ENCODE data around the gene ALKBH5. TPM values are rescaled to one million over a fixed set of nuclear protein-coding genes. Genes with fewer than 3 reads are reported as not detected.

The ALKBH5 gene
- polyA plus RNA-seq, 3 donors = 50.4 to 79.1 (median 78.9) TPM

- no peak overlapping the region for H3K4me3 ChIP-seq (replicated peaks in 1 of 3; ENCODE audit: low read depth in 2 of 3, low read length in 3 of 3)
- no peak overlapping the region for H2AFZ ChIP-seq (ENCODE audit: insufficient read depth, low read depth, low read length, poor library complexity, severe bottlenecking)
- no peak overlapping the region for H3K4me2 ChIP-seq (replicated peaks; ENCODE audit: extremely low read depth, low read length, poor library complexity, severe bottlenecking)
- no peak overlapping the region for H3K27ac ChIP-seq (ENCODE audit: low read depth in 1 of 2, low read length in 2 of 2)
- no peak overlapping the region for H3K27ac Mint-ChIP-seq
- no peak overlapping the region for H3K4me3 Mint-ChIP-seq
- no peak for TF ChIP-seq CTCF (IDR thresholded peaks at IDR 0.05)
- H4K20me1 ChIP-seq (ENCODE audit: insufficient read depth, low read length) = no peaks in the 10 kb centered on the region
- H3K4me1 ChIP-seq (ENCODE audit: control insufficient read depth in 1 of 2, insufficient read depth in 2 of 2, low read length in 2 of 2) = no peaks in the 10 kb centered on the region
- no peaks in the 10 kb centered on the region for H3K79me2 ChIP-seq (ENCODE audit: insufficient read depth, low read length)
- intact Hi-C loops (cut with micrococcal nuclease) = loop anchor here in 1 of 2 donors (5.0 kb wide), 1 partner anchor 41 kb away; no protein-coding TSS in a partner anchor
- peaks cover 4 to 12% (median 5%) of the 10 kb centered on the region in 3 donors for H3K27me3 Mint-ChIP-seq (ENCODE audit: low read depth in 3 of 3)
- no peaks in the 10 kb centered on the region for H3K36me3 Mint-ChIP-seq
- H3K9me3 ChIP-seq (replicated peaks in 1 of 2; ENCODE audit: control insufficient read depth in 1 of 2, insufficient read depth in 1 of 2, low read length in 2 of 2) = no peaks in the 10 kb centered on the region
- H3K27me3 ChIP-seq (ENCODE audit: control insufficient read depth in 2 of 2, insufficient read depth in 2 of 2, low read length in 2 of 2) = no peaks in the 10 kb centered on the region
- peaks cover 0 to 2% (median 0%) of the 10 kb centered on the region in 7 donors for H3K9me3 Mint-ChIP-seq
- peaks cover 2% of the 10 kb centered on the region for H3K4me1 Mint-ChIP-seq
- 91% methylated on average over 13 of the region's 13 CpGs for WGBS (ENCODE audit: insufficient coverage)
- no peaks in the 10 kb centered on the region for H3K36me3 ChIP-seq (replicated peaks in 1 of 2; ENCODE audit: control insufficient read depth in 1 of 2, insufficient read depth in 2 of 2, low read length in 2 of 2)
- H3K9ac ChIP-seq (ENCODE audit: insufficient read depth, low read length, poor library complexity, severe bottlenecking) = no peak overlapping the region
- no peak for DNase-seq
Observed at GRCh38 chr17:18145811-18146210, 37.8 kb upstream of the ALKBH5 start.

DNA sequence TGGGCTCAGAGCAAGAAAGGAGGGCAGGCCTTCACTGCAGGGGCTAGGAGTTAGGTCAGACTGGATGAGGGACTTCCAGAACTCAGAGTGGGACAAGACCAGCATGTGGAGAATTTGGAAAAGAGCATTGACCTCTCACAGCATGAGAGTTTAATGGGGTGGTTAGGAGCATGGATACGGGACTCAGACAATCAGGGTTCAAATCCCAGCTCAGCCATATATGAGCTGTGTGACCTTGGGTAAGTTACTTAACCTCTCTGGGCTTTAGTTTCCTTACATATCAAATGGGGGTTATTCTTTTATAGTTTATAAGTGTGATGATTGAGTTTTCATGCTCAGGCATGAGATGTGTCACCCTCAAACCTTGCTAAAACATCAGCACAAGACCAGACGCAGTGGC is 37.4 kb upstream of the ALKBH5 start:
- no peaks in the 10 kb centered on the region for H3K79me2 ChIP-seq (ENCODE audit: insufficient read depth, low read length)
- H3K27me3 ChIP-seq (ENCODE audit: control insufficient read depth in 2 of 2, insufficient read depth in 2 of 2, low read length in 2 of 2) = no peaks in the 10 kb centered on the region
- intact Hi-C loops (cut with micrococcal nuclease) = loop anchor here in 1 of 2 donors (5.0 kb wide), 1 partner anchor 41 kb away; no protein-coding TSS in a partner anchor
- no peak for DNase-seq
- H3K4me1 ChIP-seq (ENCODE audit: control insufficient read depth in 1 of 2, insufficient read depth in 2 of 2, low read length in 2 of 2) = no peaks in the 10 kb centered on the region
- H3K9me3 Mint-ChIP-seq = peaks cover 0 to 2% (median 0%) of the 10 kb centered on the region in 7 donors
- no peak overlapping the region for H3K4me2 ChIP-seq (replicated peaks; ENCODE audit: extremely low read depth, low read length, poor library complexity, severe bottlenecking)
- H3K4me1 Mint-ChIP-seq = peaks cover 2% of the 10 kb centered on the region
- no peak for TF ChIP-seq CTCF (IDR thresholded peaks at IDR 0.05)
- no peak overlapping the region for H3K27ac ChIP-seq (ENCODE audit: low read depth in 1 of 2, low read length in 2 of 2)
- no peaks in the 10 kb centered on the region for H3K36me3 Mint-ChIP-seq
- H4K20me1 ChIP-seq (ENCODE audit: insufficient read depth, low read length) = no peaks in the 10 kb centered on the region
- H2AFZ ChIP-seq (ENCODE audit: insufficient read depth, low read depth, low read length, poor library complexity, severe bottlenecking) = no peak overlapping the region
- no peak overlapping the region for H3K4me3 Mint-ChIP-seq
- H3K9me3 ChIP-seq (replicated peaks in 1 of 2; ENCODE audit: control insufficient read depth in 1 of 2, insufficient read depth in 1 of 2, low read length in 2 of 2) = no peaks in the 10 kb centered on the region
- H3K9ac ChIP-seq (ENCODE audit: insufficient read depth, low read length, poor library complexity, severe bottlenecking) = no peak overlapping the region
- no peak overlapping the region for H3K4me3 ChIP-seq (replicated peaks in 1 of 3; ENCODE audit: low read depth in 2 of 3, low read length in 3 of 3)
- 100% methylated on average over 1 of the region's 2 CpGs for WGBS (ENCODE audit: insufficient coverage)
- H3K27ac Mint-ChIP-seq = no peak overlapping the region
- peaks cover 5 to 12% (median 5%) of the 10 kb centered on the region in 3 donors for H3K27me3 Mint-ChIP-seq (ENCODE audit: low read depth in 3 of 3)
- H3K36me3 ChIP-seq (replicated peaks in 1 of 2; ENCODE audit: control insufficient read depth in 1 of 2, insufficient read depth in 2 of 2, low read length in 2 of 2) = no peaks in the 10 kb centered on the region

All from CD14-positive monocyte (primary cell).